HG03280 (cell line): ENCODE data around the gene KRT35.
"Not testable (repeated sequence)": the region's sequence is repeated elsewhere in the genome, so short reads cannot be mapped to it uniquely, and the experiment has no call there.

ENCODE experiments used
- ATAC-seq: cut with Tn5 transposase; IDR thresholded peaks from one replicate; pipeline ENCODE4 v1.9.1; 2021; ENCODE audit warnings: mild to moderate bottlenecking, moderate library complexity; ENCODE audit not compliant: unreplicated experiment

KRT35 gene

DNA sequence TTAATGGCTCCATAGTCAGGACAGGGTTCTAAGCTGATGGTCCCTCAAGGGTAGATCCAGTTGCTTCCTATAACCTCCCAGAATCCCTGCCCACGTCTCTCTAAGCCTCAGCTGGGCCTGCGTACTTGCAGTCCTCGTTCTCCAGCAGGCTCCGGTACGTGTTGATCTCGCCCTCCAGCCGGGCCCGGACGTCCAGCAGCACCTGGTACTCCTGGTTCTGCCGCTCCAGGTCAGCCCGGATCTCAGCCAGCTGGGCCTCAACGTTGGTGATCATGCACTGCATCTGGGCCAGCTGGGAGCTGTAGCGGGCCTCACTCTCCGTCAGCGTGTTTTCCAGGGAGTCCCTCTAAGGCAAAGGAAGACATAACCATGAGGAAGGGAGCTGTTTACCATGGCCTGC, 18.2 kb downstream of the KRT35 start:
- no peak for ATAC-seq

DNA sequence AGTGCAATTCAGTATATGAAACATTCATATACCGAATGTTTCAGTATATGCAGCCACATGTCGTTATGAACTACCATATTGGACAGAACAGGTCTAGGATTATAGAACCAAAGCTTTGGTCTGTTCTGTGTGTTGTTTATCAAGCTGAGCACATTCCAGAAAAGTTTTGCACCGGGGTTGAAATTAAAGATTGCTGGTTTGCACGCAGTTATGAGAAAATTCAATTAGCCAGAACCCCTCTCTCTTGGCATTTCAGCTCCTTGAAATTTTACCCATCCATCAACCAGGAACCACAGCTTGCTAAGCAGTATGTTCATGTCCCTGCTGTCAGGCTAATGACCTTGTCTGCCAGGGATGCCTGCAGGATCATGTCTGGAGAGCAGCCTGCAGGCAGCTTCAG, 23.3 kb downstream of the KRT35 start:
- no peak for ATAC-seq

DNA sequence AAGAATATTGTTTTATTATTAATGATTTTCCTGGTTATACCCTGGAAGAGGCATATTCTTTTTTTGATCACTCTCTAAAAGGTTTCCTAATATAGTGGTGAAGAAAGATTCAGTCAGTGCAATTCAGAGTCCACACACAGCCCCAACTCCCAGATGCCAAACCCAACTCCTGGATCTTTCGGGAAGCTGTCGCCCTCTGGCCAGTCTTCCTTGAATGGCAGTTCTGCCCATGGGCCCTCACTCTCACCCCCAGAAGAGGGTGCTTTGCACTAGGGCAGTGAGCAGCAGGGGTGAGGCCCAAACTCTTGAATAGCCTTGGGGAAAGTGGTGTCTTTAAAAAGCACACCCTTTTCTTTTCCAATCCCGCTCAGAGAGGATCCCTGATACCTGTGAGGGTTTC, 24.7 kb downstream of the KRT35 start:
- no peak for ATAC-seq

DNA sequence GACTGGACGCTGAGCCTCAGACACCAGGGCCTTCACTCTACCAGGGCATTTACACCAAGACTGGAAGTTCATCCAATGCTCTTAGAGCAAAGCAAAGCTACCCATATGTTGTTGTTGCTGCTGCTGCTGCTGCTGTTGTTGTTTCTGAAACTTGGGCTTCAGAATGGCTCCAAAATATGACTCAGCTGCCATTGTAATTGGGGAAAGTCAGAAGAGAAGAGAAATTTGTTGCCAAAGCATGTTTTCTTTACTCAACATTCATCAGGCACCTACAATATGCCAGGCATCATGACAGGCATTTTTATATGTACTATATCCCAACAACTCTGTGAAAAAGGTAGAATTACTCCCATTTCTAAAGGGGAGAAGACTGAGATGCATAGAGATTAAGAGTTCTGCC, 25.7 kb downstream of the KRT35 start:
- ATAC-seq: no peak

DNA sequence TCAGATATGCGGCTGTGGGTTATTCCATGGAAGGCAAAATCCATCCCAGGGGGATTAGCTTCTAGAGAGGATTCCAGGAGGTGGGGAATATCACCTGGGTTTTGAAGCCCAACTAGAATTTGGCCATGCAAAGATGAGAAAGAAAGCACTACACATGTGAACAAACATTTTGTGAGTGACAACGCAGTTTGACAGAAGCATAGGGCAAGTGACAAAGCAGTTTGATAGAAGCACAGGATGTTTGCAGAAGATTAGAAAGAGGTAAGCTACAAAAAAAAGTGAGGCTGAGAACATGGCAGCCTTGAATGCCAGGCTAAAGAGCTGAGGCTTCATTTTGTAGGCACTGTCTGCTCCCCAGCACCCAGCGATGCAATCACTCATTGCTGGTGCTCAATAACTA, 27.9 kb downstream of the KRT35 start:
- no peak for ATAC-seq

DNA sequence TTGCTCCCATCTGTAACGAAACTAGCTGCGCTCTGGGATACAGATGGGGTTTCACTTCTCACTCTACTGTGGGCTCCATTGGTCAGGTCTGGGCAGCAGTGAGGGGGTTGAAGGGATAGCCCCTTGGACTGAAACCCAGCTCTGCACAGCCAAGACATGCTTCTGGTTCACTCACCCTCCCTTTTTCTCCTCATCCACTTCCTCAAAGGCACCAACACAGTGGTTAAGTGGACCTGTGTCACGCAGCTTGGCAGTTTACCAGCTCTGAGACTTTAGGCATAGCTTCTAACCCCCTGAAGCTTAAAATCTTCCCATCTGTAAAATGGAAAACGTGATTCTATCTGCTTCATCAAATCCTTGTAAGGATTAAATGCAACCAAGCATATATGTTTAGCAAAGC, 28.7 kb downstream of the KRT35 start:
- ATAC-seq: no peak

DNA sequence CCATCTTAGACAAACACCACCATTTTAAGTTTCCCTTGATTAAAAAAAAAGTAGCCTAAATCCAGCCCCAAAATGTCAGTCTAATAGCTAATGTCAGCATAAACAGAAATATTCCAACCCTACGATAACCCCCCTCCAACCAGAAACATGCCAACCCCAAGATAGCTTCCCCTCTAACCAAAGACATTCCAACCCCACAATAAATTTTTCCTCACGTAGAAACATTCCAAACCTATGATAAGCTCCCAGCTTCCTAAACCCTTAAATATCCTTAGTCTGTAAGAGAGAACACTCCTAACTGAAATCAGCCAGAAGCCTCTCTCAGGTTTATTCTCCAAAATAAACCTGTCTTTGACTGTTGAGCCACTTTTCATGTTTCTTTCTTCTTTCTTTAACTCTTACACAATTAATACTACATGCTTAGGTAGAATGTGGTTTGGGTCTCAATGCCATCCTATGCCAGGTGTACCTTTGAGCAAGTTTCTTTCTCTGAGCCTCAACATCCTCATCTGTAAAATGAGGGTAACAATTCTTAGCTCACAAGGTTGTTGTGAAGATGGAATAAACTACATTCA, 29.7 kb downstream of the KRT35 start:
- no peak for ATAC-seq

DNA sequence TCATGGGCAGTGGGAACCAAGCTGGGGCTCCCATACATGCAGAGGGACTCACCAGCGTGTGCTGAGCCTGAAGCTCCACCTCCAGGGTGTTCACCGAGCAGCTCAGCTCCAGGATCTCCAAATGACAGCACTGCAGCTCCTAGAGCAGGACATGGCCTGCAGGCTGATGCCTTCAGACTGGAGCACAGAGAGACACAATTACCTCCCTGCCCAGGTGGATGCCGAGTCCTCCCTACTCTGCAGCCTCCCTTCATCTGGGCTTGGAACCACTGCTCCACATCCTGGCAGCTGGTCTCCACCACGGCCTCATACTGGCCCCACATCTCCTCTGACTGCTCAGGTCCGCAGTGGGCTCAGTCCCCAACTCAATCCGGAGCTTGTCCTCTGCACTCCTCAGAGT, 31.9 kb downstream of the KRT35 start:
- no peak for ATAC-seq

DNA sequence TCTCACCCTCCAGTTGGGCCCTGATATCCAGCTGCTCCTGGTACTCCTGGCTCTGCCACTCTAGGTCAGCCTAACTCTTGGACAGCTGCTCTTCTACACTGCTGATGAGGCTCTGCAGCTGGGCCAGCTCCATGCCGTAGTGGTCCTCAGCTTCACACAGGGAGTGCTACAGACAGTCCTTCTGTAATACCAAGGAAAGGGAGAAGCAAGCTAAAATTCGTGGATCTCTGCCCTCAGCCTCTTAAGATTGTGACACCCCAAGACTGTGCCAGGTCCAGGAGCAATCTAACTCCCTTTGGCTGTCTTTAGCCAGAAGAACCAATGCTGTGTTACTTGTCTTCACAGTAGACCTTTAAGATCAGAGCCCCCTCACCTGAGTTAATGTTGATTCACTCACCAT, 32.4 kb downstream of the KRT35 start:
- ATAC-seq: no peak

DNA sequence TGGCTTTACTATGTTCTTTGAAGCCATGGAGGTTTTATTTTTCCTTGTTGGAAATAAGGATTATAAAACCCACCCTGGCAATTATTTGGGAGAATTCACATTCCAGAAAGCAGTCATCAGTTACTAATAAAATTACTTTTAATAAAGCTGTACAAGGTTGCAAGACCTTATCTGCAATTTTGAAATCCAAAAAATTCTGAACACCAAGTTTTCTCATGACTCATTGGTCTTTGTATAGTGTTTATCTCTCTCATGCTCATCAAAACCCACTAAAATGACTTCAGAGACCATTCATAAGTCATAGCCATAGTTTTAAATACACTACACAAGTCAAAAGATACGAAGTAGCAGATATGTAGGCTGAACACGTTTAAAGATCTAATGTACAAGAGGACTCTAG, 34.1 kb downstream of the KRT35 start:
- no peak for ATAC-seq

DNA sequence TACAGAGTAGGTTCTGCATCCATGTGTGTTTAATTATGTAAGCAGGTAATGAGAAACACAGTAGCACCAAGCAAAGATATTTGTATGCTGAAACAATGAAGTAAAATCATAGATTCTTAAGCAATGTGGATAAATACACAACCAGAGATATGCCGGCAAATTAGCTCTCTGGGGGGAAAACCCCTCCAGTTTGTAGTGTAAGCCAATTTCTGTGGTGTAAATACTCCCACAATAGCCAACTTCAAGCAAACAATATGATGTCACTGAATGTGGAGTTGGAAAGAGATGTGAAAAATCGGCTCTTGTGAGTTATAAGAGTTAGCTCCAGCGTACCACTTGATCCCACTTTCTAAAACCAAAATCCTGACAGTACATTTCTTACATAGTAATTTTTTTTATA, 36.3 kb downstream of the KRT35 start:
- no peak for ATAC-seq

DNA sequence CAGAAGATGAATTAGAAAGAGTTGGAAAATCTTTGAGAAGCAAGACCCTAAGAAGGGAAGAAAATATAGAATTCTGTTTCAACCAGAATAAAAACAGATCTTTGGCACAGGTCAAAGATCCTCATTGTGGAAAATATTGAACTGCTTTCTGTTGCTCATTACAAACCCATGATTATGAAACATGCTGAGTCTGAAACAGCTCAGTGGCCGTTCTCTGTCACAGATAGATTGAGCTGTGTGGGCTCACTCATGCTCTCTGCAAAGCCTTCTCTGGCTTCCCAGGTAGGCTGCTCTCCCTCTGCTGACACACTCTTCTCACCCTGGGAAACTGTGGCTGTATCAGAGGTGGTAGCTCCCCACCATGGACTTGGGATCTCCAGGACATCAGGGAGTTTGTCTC, 36.8 kb downstream of the KRT35 start:
- no peak for ATAC-seq

DNA sequence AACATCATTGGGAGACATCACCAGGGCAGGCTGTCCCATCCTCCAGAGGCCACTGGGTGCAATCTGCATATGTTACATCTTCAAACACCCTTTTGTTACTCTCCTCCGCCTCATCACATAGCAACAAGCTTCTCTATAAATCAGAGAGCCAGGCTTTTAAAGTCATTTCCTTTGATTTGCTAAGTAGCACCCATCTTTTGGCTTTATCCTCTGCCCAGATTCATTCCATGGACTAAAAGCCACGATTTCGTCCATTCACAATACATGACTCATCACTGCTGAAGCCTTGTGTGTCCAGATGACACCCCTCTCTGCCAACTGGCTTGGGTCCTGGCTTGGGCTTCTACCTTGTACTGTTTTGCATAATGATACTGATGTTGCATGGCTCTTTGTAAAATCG, 38.2 kb downstream of the KRT35 start:
- ATAC-seq: no peak

DNA sequence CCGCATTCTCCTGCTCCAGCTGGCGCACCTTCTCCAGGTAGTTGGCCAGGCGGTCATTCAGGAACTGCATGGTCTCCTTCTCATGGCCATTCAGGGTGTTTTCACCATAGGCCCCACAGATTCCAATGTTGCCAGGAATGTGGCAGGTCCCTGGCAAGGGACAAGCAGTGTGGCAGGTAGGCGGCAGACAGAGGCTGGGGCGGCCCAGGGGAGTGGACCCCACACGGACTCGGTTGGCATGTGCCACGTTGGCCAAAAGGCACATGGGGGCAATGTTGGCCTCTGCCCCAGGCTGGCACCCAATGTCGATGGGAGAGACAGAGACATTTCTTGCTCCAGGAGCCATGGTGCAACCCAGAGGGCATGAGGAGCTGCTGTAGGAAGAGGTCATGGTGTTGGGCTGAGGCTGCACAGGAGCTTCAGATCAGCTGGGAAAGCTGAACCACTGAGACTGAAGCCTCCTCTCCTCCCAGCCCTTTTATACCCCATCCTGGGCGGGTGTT, 40.4 kb downstream of the KRT35 start, which contains the start of gene KRT38:
KRT38 (minus strand) TSS at position 453 of the 503 bp plus-strand sequence; CDS start at position 391, 62 bp downstream.
- no peak for ATAC-seq

DNA sequence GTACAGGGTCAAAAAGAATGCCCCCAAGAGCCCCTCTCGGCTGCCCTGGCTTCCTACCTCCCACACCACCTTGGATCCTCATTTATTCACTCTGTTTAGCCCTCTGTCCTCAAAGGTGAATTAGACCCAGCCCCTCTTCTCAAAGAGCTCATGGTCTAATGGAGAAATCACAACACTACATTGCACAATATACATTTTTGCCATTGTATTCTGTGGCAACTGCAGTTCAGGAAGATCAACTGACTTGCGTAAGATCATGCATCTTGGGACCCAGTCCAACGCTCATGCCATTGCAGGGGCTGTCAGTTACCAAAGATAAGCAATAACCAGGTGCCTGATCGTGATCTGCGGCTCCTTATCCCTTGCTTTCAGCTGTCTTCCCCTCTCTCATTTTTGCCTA, 41.6 kb downstream of the KRT35 start:
- ATAC-seq: no peak

DNA sequence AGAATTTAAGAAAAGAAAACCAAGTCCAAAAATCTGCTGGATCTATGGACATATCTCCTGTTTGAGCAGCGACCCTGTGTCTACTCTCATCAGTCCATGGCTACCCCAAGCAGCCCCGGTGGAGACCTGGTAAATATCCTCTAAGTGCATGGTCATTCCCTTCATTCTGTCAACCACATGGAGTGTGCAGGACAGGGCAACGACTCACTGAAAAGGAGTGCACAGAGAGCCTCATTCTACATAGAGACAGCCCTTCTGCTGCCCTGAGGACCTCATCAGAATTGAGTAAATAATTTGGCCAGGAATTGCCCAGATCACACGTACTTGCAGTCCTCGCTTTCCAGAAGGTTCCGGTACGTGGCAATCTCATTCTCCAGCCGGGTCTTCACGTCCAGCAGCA, 43.2 kb downstream of the KRT35 start:
- ATAC-seq: no peak

DNA sequence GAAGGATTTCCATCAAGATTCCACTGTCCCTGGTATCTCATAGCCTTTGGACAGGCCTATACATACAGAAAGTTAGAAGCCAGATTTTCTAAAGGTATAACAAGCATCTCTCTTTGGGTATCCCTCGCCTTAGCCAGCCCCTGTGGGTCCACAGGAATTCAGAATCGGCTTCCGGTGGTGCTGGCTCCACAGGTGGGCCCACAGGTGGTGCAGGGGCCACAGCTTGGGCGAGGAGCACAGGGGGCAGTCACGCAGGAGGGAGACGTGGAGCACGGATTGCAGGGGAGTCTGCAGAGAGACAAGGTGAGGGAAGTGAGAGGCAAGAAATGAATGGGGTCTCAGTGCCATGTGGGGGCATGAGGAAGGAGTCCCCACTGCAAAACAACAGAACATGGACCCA, 43.7 kb downstream of the KRT35 start:
- ATAC-seq: no peak

DNA sequence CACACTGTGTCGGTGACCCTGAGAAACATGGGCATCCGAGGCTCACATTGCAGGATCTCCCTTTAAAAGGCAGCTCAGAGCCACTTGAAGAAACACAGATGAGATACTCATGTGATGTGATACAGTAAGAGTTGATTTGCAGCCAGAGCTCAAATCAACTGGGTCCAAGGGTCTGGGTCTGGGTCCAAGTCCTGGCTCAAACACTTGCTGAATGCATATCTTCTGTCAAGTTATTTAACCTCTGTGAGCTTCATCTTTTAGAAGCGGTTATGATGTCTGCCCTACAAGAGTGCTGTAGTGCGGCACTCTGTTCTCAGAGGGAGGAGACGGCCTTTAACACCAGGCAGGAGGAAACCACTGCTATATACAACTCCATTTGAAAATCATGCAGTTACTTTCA, 46.5 kb downstream of the KRT35 start:
- ATAC-seq: no peak

DNA sequence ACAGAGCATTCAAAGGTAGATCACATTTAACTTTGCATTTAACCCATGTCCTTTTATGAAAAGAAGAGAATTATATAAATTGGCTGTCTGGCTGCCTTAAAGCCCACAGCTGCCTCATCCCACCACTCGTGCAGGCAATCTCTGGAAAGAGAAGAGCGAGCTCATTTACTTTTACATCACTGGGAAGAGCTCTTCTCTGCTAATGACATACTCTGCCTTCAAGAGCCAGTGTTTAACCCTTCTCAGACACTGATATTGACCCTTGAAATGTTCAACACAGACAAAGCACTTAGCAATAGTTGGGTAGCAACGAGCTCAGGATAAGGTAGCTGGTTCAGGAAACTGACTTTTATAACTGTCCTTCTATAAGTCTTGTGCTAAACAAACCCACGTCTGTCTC, 46.9 kb downstream of the KRT35 start:
- ATAC-seq: no peak

DNA sequence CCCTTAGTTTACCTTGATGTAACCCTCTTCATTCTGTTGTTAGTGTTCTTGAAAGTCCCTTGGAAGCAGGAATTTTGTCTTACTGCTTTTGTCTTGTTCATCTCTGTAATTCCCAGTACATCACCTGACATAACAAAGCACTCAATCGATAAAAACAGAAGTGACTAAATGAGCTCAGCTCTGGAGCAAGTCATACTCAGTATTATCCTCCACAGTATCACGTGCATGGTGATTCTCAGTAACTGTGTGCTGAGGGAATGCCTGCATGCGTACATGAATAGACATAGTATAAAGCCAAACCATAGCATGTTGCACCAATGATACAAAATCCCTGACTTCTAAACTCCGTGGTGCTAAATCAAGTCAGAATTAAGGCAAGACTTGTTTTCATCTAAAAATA, 47.4 kb downstream of the KRT35 start:
- no peak for ATAC-seq

DNA sequence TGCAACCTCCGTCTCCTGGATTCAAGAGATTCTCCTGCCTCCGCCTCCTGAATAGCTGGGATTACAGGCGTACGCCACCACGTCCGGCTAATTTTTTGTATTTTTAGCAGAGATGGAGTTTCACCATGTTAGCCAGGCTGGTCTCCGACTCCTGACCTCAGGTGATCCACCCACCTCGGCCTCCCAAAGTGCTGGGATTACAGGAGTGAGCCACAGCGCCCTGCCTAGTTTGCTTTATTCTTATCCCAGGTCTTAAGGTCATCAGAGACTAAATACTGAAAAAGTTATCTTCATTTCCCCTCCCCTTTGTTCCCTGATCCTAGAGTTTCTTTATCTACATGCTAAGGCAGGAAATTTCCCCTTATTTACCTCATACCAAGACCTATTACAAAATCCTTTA, 50.6 kb downstream of the KRT35 start:
- ATAC-seq: not testable (repeated sequence)

DNA sequence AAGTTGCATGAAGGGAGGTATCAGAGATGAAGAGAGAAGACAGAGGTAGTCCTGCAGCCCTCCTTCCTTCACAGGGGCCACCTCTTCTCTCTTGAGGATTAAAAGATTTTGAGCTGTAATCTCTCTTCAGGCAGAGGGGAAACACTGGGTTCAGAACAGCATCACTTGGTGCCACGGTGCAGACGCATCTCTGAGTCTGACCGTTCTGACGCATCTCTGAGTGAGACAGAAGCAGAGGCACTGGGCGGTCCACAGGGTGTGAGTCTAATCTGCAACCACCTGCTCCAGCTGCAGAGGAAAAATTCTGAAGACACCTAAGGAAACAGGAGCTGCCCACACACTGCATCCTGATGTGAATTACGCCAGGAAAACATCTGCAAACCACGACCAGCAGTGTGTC, 51.3 kb downstream of the KRT35 start:
- ATAC-seq: no peak

DNA sequence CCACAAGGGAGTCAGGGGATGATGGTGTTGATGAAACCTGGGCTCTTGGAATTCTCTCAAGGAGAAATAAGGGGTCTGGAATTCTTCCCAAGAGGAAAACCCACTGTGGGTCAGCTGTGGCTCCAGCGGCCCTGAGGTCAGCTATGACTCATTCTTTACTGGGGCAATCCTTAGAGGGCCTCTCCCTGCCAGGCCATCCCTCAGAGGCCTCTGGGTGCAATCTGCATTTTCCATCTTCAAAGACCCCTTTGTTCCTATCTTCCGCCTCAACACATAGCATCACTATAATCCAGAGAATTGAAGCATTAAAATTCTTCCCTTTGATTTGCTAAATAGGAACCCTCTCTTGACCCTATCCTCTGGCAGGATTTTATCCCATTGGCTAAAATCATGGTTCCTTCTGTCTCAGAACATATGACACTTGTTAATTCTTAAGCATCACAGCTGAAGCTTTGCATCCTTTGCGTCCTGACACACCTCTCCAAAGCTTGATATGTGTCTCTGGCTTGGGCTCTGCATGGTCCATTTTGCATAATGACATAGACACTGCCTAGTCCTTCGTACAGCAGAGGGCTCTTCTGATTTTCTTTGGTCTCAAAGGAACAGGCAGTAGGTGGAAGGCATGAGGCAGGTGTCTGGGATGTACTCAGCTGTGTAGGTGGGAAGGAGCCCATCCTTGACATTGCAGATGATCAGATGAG, 52.2 kb downstream of the KRT35 start:
- ATAC-seq: no peak
